ENCODE results near the gene DACH1. TPM values are rescaled to one million over a fixed set of nuclear protein-coding genes. Genes with fewer than 3 reads are reported as not detected.

DACH1 gene
- total RNA-seq, 1 experiment from 2014 or later: 0.14 TPM

- no peaks in the 10 kb centered on the region for H3K4me1 Mint-ChIP-seq (ENCODE audit: low read depth, unreplicated experiment)
- no peak for DNase-seq
- no peaks in the 10 kb centered on the region for H3K9me3 Mint-ChIP-seq (ENCODE audit: low read depth, unreplicated experiment)
- H3K36me3 Mint-ChIP-seq (ENCODE audit: insufficient read depth, unreplicated experiment): no peaks in the 10 kb centered on the region
- H3K4me3 Mint-ChIP-seq (ENCODE audit: low read depth, unreplicated experiment): no peak overlapping the region
- intact Hi-C loops (cut with micrococcal nuclease; ENCODE audit: unreplicated experiment): no loop called here
- H3K27ac Mint-ChIP-seq (ENCODE audit: unreplicated experiment): no peak overlapping the region
- TF ChIP-seq CTCF (IDR thresholded peaks at IDR 0.05; ENCODE audit: unreplicated experiment): no peak
- no TSS peak for BruUV-seq (replicated peaks)
- no peaks in the 10 kb centered on the region for H3K27me3 Mint-ChIP-seq (ENCODE audit: unreplicated experiment)
- CTCF ChIA-PET: no interaction called here
These were observed 65.2 kb downstream of the DACH1 start for GRCh38 chr13:71801781-71802180.

GRCh38 chr13:71801165-71801760 is 65.7 kb downstream of the DACH1 start:
- H3K27me3 Mint-ChIP-seq (ENCODE audit: unreplicated experiment): no peaks in the 10 kb centered on the region
- no peak overlapping the region for H3K4me3 Mint-ChIP-seq (ENCODE audit: low read depth, unreplicated experiment)
- no peak for TF ChIP-seq CTCF (IDR thresholded peaks at IDR 0.05; ENCODE audit: unreplicated experiment)
- H3K36me3 Mint-ChIP-seq (ENCODE audit: insufficient read depth, unreplicated experiment): no peaks in the 10 kb centered on the region
- BruUV-seq (replicated peaks): no TSS peak
- no peak for DNase-seq
- no peak overlapping the region for H3K27ac Mint-ChIP-seq (ENCODE audit: unreplicated experiment)
- no peaks in the 10 kb centered on the region for H3K9me3 Mint-ChIP-seq (ENCODE audit: low read depth, unreplicated experiment)
- intact Hi-C loops (cut with micrococcal nuclease; ENCODE audit: unreplicated experiment): no loop called here
- CTCF ChIA-PET: no interaction called here
- no peaks in the 10 kb centered on the region for H3K4me1 Mint-ChIP-seq (ENCODE audit: low read depth, unreplicated experiment)

- TF ChIP-seq CTCF (IDR thresholded peaks at IDR 0.05; ENCODE audit: unreplicated experiment): no peak
- Mint-ChIP-seq H3K4me3 (ENCODE audit: low read depth, unreplicated experiment) (no peak overlapping the region), H3K27ac (ENCODE audit: unreplicated experiment) (no peak overlapping the region), H3K9me3 (ENCODE audit: low read depth, unreplicated experiment) (no peaks in the 10 kb centered on the region), H3K4me1 (ENCODE audit: low read depth, unreplicated experiment) (no peaks in the 10 kb centered on the region), H3K36me3 (ENCODE audit: insufficient read depth, unreplicated experiment) (no peaks in the 10 kb centered on the region), H3K27me3 (ENCODE audit: unreplicated experiment) (no peaks in the 10 kb centered on the region)
- intact Hi-C loops (cut with micrococcal nuclease; ENCODE audit: unreplicated experiment): no loop called here
- no peak for DNase-seq
- CTCF ChIA-PET: no interaction called here
- BruUV-seq (replicated peaks): no TSS peak
These were observed 67.7 kb downstream of the DACH1 start for GRCh38 chr13:71799324-71799723.

- BruUV-seq (replicated peaks): no TSS peak
- CTCF ChIA-PET: no interaction called here
- H3K4me3 Mint-ChIP-seq (ENCODE audit: low read depth, unreplicated experiment): no peak overlapping the region
- DNase-seq: no peak
- H3K27me3 Mint-ChIP-seq (ENCODE audit: unreplicated experiment): no peaks in the 10 kb centered on the region
- intact Hi-C loops (cut with micrococcal nuclease; ENCODE audit: unreplicated experiment): no loop called here
- no peaks in the 10 kb centered on the region for H3K4me1 Mint-ChIP-seq (ENCODE audit: low read depth, unreplicated experiment)
- no peaks in the 10 kb centered on the region for H3K36me3 Mint-ChIP-seq (ENCODE audit: insufficient read depth, unreplicated experiment)
- H3K9me3 Mint-ChIP-seq (ENCODE audit: low read depth, unreplicated experiment): no peaks in the 10 kb centered on the region
- no peak overlapping the region for H3K27ac Mint-ChIP-seq (ENCODE audit: unreplicated experiment)
- no peak for TF ChIP-seq CTCF (IDR thresholded peaks at IDR 0.05; ENCODE audit: unreplicated experiment)
These were observed 68.3 kb downstream of the DACH1 start for GRCh38 chr13:71798707-71799106.

All from Calu3 (cell line).